GM10266 (cell line): Measurements from ENCODE around the gene SENP7.
"Not testable (repeated sequence)": the region's sequence is repeated elsewhere in the genome, so short reads cannot be mapped to it uniquely, and the experiment has no call there.

Source experiments
- DNase-seq: peaks from one replicate; pipeline ENCODE4 v3.0.0; 2012; ENCODE audit errors: extremely low spot score
- CTCF ChIP-seq: IDR thresholded peaks from 2 replicates; pipeline ENCODE4 v1.5.1; 2012; ENCODE audit warnings: mild to moderate bottlenecking, low read depth; ENCODE audit not compliant: control insufficient read depth, insufficient read depth; ENCODE audit errors: missing control alignments

The SENP7 gene

GRCh38 chr3:101320475-101320874 is 192.5 kb downstream of the SENP7 start, which contains the start of gene IMPG2:
Gene IMPG2, minus strand, starts transcription at chr3:101320575. Its CDS starts 203 bp downstream, at chr3:101320372.
- TF ChIP-seq CTCF: no peak
- no peak for DNase-seq

- DNase-seq: no peak
- TF ChIP-seq CTCF: no peak
These were observed 193.5 kb downstream of the SENP7 start for GRCh38 chr3:101319531-101319930.

GRCh38 chr3:101312545-101312944 is 200.5 kb downstream of the SENP7 start:
- TF ChIP-seq CTCF: no peak
- no peak for DNase-seq

GRCh38 chr3:101311676-101312075 is 201.3 kb downstream of the SENP7 start:
- no peak for DNase-seq
- TF ChIP-seq CTCF: no peak

- no peak for DNase-seq
- TF ChIP-seq CTCF: no peak
These were observed 202.0 kb downstream of the SENP7 start for GRCh38 chr3:101310978-101311375.

GRCh38 chr3:101308147-101308772 is 204.8 kb downstream of the SENP7 start:
- not testable (repeated sequence) for DNase-seq

- no peak for DNase-seq
- no peak for TF ChIP-seq CTCF
These were observed 209.2 kb downstream of the SENP7 start for GRCh38 chr3:101303836-101304235.

- TF ChIP-seq CTCF: no peak
- DNase-seq: no peak
These were observed 209.8 kb downstream of the SENP7 start for GRCh38 chr3:101303089-101303731.
